ENCODE results near the gene DYNC1I1. TPM values are rescaled to one million over a fixed set of nuclear protein-coding genes. Genes with fewer than 3 reads are reported as not detected.

DYNC1I1 gene
- total RNA-seq, 1 experiment from 2014 or later, result 8.3 TPM

DNA sequence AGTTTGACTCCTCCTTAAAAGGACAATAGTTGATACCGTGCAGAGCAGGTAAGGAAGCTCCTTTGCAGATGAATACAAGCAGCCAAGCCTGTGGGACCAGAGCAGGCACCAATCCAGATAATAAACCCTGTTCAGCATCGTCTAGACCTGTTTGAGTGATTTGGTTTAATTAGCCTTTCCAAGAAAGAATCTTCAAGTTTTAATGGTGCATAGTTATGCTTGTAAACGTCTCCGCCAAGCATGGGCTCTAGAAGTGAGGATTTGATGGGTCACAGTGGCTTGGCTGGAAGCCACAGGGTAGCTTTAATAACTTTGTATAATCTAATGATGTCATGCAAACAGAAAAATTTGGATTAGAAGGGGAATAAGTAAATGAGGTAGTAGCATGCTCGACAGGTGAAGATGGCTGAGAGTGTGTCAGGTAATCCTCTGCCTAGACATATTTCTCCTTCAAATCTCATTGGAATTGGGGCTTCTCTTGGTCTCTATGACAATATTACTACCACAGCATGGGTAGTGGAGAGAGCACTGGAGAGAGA lies 188.4 kb downstream of the DYNC1I1 start:
- no peak overlapping the region for H3K4me3 ChIP-seq (ENCODE audit: low read depth, low read length)
- Mint-ChIP-seq H3K4me1 (ENCODE audit: low read depth, unreplicated experiment) (no peaks in the 10 kb centered on the region), H3K27ac (ENCODE audit: unreplicated experiment) (no peak overlapping the region), H3K9me3 (ENCODE audit: unreplicated experiment) (peaks cover 8% of the 10 kb centered on the region), H3K36me3 (ENCODE audit: insufficient read depth, unreplicated experiment) (no peaks in the 10 kb centered on the region), H3K27me3 (ENCODE audit: insufficient read depth, unreplicated experiment) (peaks cover 4% of the 10 kb centered on the region), H3K4me3 (ENCODE audit: unreplicated experiment) (no peak overlapping the region)
- H3K4me1 ChIP-seq, result no peaks in the 10 kb centered on the region
- H3K36me3 ChIP-seq (ENCODE audit: control insufficient read depth, insufficient read depth, low read length), result no peaks in the 10 kb centered on the region
- DNase-seq, result no peak
- no peaks in the 10 kb centered on the region for H3K27me3 ChIP-seq (replicated peaks; ENCODE audit: control insufficient read depth, insufficient read depth, low read length)
- intact Hi-C loops (cut with micrococcal nuclease; ENCODE audit: unreplicated experiment), result no loop called here
- TF ChIP-seq, protein P1, sequence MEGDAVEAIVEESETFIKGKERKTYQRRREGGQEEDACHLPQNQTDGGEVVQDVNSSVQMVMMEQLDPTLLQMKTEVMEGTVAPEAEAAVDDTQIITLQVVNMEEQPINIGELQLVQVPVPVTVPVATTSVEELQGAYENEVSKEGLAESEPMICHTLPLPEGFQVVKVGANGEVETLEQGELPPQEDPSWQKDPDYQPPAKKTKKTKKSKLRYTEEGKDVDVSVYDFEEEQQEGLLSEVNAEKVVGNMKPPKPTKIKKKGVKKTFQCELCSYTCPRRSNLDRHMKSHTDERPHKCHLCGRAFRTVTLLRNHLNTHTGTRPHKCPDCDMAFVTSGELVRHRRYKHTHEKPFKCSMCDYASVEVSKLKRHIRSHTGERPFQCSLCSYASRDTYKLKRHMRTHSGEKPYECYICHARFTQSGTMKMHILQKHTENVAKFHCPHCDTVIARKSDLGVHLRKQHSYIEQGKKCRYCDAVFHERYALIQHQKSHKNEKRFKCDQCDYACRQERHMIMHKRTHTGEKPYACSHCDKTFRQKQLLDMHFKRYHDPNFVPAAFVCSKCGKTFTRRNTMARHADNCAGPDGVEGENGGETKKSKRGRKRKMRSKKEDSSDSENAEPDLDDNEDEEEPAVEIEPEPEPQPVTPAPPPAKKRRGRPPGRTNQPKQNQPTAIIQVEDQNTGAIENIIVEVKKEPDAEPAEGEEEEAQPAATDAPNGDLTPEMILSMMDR (IDR thresholded peaks at IDR 0.05; ENCODE audit: insufficient read depth in 1 of 2, low read depth in 1 of 2, low read length in 1 of 2, severe bottlenecking in 1 of 2, unreplicated experiment in 1 of 2), result no peak
- CTCF ChIA-PET, result no interaction called here
- BruUV-seq (replicated peaks), result no TSS peak
- POLR2A ChIA-PET, result no interaction called here
- no peaks in the 10 kb centered on the region for H3K9me3 ChIP-seq

- no peak overlapping the region for H3K27ac Mint-ChIP-seq (ENCODE audit: unreplicated experiment)
- POLR2A ChIA-PET, result no interaction called here
- H3K4me1 ChIP-seq, result no peaks in the 10 kb centered on the region
- H3K36me3 ChIP-seq (ENCODE audit: control insufficient read depth, insufficient read depth, low read length), result no peaks in the 10 kb centered on the region
- intact Hi-C loops (cut with micrococcal nuclease; ENCODE audit: unreplicated experiment), result no loop called here
- no peak for DNase-seq
- CTCF ChIA-PET, result interaction anchor here (0.6 kb wide), 1 partner anchor 273 kb away, joined by 3 read pairs; no protein-coding TSS in a partner anchor
- H3K27me3 ChIP-seq (replicated peaks; ENCODE audit: control insufficient read depth, insufficient read depth, low read length), result no peaks in the 10 kb centered on the region
- TF ChIP-seq, protein P1 (IDR thresholded peaks at IDR 0.05; ENCODE audit: insufficient read depth in 1 of 2, low read depth in 1 of 2, low read length in 1 of 2, severe bottlenecking in 1 of 2, unreplicated experiment in 1 of 2), result no peak
- H3K4me1 Mint-ChIP-seq (ENCODE audit: low read depth, unreplicated experiment), result no peaks in the 10 kb centered on the region
- no TSS peak for BruUV-seq (replicated peaks)
- no peak overlapping the region for H3K4me3 ChIP-seq (ENCODE audit: low read depth, low read length)
- H3K36me3 Mint-ChIP-seq (ENCODE audit: insufficient read depth, unreplicated experiment), result no peaks in the 10 kb centered on the region
- H3K9me3 ChIP-seq, result no peaks in the 10 kb centered on the region
- peaks cover 4% of the 10 kb centered on the region for H3K27me3 Mint-ChIP-seq (ENCODE audit: insufficient read depth, unreplicated experiment)
- H3K9me3 Mint-ChIP-seq (ENCODE audit: unreplicated experiment), result peaks cover 8% of the 10 kb centered on the region
- no peak overlapping the region for H3K4me3 Mint-ChIP-seq (ENCODE audit: unreplicated experiment)
Measured at GRCh38 chr7:95963446-95963990, 191.2 kb downstream of the DYNC1I1 start.

DNA sequence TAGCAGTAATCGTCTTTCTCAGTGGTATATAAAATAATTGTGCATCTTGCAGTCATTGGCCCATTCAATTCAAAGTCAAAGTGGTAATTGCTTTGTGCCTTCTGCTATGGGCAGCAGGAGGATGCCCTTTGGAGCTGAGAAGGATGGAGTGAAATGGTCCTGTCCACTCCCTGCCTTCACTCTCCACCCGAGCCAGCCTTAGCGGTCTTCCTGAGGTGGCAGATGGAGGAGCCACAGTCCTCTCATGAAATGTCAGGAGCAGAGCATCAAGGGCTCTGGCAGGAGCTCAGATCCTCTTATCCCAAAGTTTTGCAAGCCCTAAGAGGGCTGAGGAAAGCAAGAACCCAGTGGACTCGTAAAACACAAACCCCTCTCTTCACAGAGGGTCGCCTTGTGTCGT lies 199.4 kb downstream of the DYNC1I1 start:
- Histone ChIP-seq H3K36me3 (ENCODE audit: control insufficient read depth, insufficient read depth, low read length) (no peaks in the 10 kb centered on the region), H3K4me1 (no peaks in the 10 kb centered on the region), H3K4me3 (ENCODE audit: low read depth, low read length) (no peak overlapping the region), H3K9me3 (no peaks in the 10 kb centered on the region), H3K27me3 (replicated peaks; ENCODE audit: control insufficient read depth, insufficient read depth, low read length) (no peaks in the 10 kb centered on the region)
- POLR2A ChIA-PET, result no interaction called here
- intact Hi-C loops (cut with micrococcal nuclease; ENCODE audit: unreplicated experiment), result no loop called here
- no TSS peak for BruUV-seq (replicated peaks)
- DNase-seq, result no peak
- H3K9me3 Mint-ChIP-seq (ENCODE audit: unreplicated experiment), result no peaks in the 10 kb centered on the region
- H3K27ac Mint-ChIP-seq (ENCODE audit: unreplicated experiment), result no peak overlapping the region
- H3K4me3 Mint-ChIP-seq (ENCODE audit: unreplicated experiment), result no peak overlapping the region
- TF ChIP-seq, protein P1 (IDR thresholded peaks at IDR 0.05; ENCODE audit: insufficient read depth in 1 of 2, low read depth in 1 of 2, low read length in 1 of 2, severe bottlenecking in 1 of 2, unreplicated experiment in 1 of 2), result no peak
- H3K4me1 Mint-ChIP-seq (ENCODE audit: low read depth, unreplicated experiment), result no peaks in the 10 kb centered on the region
- H3K36me3 Mint-ChIP-seq (ENCODE audit: insufficient read depth, unreplicated experiment), result no peaks in the 10 kb centered on the region
- CTCF ChIA-PET, result no interaction called here
- H3K27me3 Mint-ChIP-seq (ENCODE audit: insufficient read depth, unreplicated experiment), result no peaks in the 10 kb centered on the region

Measured in Caco-2 (cell line).